SKM-1 treated with dmso at 0.1 percent for 144 hours (cell line): Measurements from ENCODE around the gene ATP1A4.

ENCODE experiments used
- DNase-seq: peaks from one replicate; lab custom pipeline; 2025; ENCODE audit not compliant: unreplicated experiment; lab: John Stamatoyannopoulos, UW

ATP1A4 gene

DNA sequence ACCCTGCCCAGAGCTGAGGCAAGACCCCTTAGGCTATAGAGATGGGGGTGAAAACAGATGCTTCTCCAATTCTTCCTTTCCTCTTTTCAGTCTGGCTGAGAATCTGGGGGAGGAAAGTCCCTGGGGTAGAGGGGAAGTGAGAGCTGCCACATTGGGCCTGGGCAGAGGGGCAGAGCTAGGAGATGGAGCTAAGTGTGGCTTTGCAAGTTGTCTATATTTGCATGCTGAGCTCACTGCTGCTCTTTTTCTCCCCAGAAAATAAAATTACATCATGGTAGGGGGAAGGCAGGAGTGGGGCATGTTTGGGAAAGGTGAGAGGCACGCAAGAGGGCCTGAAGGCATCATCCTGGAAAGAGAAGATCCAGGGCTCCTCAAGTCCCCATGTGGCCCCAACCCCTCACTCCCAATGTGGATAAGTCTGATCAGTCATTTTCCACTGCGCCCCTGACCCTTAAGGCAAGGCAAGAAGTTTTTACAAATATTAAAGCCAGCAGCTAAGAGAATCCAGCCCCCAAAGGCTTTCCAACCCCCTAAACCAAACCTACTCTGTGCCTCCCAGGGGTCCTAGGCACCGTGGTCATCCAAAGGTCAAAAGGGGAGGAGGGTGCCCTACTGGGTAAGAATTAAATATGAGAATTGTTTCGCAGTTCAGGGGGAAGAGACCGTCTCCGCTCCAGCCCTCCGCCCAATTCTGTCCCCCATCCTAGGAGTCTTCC is 53.3 kb downstream of the ATP1A4 start:
- DNase-seq: peak; percentile 80

DNA sequence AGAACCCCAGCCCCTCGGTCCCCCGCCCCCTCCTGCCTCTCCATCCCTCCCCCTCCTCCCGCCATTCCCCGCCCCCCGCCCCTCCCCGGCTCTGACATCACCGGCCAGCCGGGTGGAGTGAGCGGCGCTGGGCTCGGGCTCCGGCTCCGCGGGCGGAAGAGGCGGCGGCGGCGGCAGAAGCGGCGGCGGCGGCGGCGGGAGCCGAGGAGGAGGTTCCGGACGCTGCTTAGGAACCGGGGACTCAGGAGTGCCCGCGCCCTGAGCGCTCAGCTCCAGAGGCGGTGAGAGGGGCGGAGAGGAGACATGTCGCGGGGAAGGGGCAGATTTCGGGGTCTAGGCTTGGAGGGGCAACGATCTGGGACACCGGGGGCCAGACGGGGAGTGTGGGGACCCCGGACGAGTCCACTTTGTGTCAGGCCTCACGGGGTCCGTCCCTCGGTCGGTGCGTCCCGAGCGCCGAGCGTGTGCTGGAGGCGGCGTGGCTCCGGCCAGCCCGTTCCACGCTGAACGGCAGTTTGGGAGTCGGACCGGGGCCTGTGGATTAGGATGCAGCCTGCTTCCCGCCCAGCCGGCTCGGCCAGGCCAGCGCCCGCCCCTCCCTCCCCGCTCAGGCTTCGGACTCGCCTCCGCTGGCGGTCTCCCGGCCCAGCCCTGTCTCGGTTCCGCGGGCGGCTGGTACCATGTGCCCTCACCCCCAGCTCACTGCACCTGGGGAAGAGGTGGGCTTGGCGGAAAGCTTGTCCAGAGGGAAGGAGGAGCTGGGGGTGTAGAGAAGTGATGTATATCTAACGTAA is 54.0 kb downstream of the ATP1A4 start, which contains the start of gene PEA15:
TSS of gene PEA15 (plus strand) at position 143 of the 794 bp plus-strand sequence. CDS start 6,161 bp downstream, outside the sequence.
- DNase-seq: peak; percentile 57

DNA sequence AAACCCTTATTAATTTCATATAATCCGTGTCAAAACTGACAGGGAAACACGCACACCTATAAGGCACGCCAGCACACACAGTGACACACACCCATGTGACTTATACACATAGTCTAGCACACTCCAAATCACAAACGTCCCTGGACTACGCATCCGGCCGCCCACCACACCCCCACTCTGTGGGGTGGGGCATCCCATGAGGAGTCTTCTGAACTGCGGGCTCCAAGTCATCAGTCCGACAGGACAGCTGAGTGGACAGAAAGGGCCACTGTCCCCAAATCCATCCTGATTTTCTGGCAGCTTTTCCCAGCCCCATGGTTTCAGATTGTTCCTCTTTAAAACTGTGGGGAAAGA is 54.6 kb downstream of the ATP1A4 start:
- no peak for DNase-seq

DNA sequence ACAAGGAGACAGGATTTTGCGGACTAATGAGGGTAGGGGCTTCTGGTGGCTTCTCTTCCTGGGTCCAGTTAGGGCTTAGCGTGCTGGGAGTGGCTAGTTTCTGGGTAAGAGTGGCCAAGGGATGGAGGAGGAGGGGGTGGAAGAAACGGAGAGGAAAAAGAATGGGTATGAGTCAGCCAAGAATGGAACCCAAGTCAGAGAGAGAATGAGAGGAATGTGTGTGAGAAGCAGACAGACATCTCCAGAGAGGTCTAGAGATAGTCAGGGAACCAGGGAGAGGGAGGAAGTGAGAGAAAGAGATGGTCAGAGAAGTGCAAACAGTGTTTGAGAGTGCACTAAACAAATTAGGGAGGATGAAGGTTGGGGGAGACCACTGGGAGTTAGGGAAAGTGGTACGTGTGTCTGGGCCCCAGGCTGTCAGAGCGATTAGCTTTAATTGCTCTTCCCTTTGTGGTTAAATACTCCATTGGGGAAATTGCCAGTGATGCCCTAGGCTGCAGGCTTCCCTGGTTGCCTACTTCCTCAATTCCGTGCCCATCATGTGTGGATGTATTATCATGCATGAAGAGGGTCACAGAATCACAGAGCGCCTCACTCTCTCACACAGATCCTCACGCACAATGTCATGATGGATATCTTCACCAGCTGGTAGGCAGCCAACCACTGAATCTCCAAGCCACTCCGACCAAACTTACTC is 55.2 kb downstream of the ATP1A4 start:
- DNase-seq: no peak

DNA sequence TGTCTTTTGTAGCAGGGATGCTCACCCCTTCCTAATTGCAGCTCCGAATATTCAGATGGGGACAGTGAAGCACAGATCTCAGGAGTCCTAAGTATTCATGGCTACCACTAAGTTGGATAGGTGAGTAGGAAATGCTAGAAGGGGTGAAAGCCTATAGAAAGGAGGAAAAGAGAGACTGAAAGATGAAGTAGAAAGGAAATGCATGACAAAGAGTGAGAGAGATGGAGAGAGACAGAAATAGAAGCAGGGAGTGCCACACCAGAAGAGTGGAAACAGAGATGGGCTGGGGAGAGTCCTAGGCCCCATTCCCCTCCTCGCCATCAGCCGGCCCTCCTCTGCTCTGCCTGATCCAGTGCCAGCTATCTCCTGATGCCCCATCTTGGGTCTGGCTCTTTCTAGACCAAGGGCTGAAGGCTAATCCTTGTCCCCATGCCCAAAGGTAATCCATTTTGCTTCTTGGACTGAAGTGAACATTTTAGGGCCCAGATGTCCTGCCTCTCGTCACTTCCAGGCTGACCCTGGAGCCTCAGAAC is 55.8 kb downstream of the ATP1A4 start:
- no peak for DNase-seq

DNA sequence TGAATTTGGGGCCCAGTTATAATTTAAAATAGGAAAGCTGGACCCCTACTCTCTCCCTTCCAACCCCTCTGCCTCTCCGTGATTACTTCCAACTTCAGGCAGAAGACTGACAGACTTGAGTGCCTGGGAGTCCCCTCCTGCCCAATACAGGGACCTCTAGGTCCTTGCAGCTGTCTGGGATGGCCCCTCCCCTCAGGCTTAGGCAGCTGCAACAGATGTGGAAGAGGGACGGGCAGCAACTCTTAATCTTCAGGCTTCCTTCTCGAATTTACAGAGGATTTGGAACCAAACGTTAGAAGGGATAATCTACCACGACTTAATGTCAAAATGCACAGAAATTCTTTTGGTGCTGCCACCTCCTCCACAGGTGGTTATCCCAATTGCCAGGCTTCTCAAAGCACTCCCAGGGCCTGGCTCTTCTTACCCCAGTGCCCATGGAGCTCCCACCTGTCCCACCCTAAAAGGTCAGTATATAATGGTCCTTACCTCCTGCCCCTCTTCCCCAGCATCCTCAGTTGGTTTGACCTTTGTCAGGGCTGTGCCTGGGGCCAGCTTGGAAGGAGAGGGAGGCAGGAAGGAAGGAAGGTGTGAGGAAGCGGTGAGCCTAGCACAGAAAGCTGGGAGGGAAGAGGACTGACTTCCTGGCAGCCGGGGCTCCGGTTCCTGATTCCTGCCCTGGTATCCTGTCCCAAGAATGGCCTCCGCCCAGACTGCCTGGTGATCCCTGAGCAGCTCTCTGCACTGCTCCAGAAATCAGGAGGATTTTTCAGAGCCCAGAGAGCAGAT is 56.6 kb downstream of the ATP1A4 start:
- no peak for DNase-seq

DNA sequence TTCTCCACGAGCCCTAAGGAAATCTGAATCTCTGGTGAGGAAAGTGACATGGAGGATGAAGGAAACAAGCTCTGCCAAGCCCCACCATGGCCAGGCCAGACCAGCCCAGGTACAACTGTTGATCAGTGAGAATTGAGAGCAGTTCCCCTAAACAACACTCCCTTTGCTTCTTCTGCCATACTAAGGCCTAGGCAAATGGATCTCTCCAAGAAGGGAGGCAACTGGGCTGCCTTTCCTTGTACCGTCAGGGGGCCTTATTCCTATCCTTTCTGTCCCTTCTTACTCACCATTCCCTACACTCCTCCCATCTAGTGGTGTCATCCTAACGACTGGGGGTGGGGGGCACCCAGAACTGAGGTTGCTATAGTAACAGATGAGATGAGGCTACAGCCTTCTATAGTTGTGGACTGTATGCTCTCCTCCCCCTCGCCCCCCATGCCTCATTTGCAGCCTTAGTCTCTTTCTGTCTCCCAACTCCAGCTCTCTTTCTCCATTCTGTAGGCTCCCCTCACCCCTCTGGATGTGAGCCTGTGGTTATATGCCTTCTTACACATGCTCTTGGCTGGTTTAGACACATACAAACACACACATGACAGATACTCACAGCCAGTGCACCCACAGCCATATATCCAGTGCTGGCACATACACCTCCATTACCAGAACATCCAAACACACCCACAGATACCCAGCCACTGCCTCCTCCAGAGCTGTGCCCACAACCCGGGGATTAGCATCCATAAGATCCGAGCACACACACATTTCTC is 57.3 kb downstream of the ATP1A4 start:
- no peak for DNase-seq

DNA sequence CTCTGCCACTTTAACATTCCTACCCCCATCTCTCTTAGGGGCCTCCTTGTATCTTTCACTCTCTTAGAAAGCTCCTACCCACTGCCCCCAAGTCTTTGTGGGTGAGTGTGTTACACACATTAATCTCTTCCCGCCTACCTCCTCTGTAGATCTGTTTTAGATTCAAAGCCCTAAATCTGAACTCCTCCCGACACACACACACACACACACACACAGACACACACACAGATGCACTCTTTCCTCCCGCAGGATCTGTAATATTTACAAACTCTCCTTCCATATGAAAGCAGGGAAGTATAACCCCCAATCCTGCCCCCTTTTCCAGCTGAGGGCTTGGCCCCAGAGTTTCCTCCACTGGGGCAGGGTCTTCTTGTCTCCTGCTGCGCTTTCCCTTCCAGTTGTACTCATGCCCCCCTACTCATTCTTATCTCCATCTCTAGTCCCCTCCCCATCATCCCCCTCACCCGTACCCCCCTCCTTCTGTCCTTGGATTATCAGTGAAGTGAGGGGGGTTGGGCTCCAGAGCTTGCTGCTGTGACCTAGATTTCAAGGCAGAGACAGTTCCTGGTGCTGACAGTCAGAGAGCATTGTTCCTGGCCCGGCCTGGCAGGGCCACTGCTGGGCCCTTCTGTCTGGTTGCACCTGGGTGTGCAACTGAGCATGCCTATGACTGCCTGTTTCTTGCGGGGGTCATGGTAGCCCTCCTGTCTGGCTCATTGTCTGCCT is 58.1 kb downstream of the ATP1A4 start:
- DNase-seq: no peak

DNA sequence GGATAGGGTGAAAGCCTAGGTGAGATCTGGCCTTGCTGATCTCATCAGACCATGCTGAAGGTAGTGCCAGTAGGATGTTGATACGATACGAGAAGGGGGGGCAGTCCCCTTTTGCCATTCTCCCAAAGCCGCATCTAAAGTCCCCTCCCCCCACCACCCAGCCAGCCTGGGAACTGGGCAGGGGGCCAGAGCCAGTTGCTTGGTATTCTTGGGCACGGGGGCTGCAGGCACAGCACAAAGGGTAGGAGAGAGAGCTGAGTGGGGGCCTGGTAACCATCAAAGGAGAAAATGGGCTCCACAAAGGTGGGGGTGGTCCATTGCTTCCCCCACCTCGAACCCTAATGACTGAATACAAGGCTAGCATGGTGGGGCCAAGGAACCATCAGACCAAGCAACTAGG is 59.2 kb downstream of the ATP1A4 start:
- no peak for DNase-seq

DNA sequence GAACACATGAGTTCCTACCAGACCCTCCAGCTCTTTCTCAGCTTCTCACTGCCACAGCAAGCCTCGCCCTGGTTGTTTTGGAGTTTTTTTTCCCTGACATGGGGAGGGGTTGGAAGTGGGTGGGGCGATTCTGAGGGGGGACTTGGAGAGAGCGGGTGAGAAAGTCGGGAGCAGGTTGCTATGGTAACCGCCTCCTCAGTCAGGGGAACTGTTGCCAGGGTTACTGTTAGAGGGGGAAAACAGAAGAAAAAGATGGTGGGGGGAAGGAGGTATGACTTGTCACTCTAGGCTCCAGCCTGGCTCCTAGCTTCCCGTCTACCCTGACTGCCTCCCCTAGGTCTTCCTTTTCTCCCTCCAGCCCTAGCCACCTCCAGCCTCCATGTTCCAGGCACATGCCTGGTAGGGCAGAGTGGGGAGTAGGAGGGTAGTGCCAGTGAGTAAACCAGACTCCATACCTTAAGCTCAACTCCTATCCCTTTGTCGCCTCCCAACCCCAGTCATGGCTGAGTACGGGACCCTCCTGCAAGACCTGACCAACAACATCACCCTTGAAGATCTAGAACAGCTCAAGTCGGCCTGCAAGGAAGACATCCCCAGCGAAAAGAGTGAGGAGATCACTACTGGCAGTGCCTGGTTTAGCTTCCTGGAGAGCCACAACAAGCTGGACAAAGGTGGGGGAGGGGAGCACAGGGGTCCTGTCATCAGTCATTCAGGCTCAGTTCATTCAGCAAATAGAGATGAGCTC is 59.8 kb downstream of the ATP1A4 start:
- no peak for DNase-seq

DNA sequence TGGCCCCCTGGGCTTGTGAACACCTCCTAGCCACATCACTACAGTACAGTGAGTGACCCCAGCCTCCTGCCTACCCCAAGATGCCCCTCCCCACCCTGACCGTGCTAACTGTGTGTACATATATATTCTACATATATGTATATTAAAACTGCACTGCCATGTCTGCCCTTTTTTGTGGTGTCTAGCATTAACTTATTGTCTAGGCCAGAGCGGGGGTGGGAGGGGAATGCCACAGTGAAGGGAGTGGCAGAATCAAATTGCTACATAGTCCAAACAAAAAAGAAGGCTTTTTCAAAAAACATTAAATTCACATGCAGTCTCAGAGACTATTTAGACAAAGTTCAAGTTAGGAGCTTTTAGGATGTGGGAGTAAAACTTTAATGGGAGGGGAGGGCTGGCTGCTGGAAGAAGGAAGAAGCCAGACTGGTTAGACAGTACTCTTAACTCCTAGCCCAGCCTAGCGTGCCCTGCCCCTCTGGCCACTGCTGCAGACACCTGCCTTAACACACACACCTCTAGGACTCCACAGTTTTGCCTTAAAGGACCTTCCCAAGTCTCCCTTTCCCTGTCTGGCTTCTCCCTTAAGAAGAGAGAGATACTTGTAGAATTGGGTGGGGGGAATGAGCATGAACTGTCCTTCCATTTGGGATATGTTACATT is 63.2 kb downstream of the ATP1A4 start:
- DNase-seq: no peak

DNA sequence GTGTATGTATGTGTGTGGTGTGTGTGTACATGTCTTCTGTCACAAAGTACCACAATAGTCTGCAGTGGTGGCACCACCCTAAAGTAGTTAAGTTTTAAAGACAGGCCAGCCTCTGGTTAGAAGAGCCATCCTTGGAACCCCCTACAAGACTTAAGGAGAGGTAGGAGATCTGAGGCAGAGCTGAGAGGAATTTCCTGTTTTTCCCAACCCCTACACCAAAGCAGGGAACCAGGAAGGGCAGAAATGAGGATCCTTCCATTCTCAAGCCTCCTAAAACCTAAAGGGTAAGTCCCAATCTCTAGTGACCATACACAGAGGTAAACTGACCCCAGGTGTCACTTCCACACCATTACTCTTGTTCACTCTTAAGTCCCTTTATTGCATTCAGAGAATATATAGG is 64.9 kb downstream of the ATP1A4 start:
- DNase-seq: no peak

DNA sequence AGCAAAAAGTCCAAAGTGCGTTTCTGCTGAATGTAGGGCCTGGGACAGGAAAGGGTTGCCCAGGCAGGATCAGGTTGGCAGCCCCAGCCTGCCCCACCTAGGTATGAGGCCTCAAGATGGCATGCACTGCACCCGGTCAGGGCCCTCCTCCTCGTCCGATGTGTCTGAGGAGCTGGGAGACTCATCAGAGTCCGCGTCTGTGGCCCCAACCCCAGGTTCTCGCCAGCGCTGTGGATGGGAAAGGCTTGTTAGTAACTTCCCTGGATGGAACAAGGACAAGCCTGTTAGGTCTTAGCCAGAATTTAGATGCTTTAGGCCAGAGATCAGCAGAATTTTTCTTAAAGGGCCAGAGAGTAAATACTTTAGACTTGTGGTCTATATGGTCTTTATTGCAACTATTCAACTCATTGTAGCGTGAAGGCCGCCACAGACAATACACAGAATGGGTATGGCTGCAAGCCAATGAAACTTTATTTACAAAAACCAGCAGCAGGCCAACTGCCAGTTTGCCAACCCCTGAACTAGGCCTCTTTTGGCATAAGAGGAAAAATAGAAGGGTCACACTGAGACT is 66.2 kb downstream of the ATP1A4 start:
- DNase-seq: no peak

DNA sequence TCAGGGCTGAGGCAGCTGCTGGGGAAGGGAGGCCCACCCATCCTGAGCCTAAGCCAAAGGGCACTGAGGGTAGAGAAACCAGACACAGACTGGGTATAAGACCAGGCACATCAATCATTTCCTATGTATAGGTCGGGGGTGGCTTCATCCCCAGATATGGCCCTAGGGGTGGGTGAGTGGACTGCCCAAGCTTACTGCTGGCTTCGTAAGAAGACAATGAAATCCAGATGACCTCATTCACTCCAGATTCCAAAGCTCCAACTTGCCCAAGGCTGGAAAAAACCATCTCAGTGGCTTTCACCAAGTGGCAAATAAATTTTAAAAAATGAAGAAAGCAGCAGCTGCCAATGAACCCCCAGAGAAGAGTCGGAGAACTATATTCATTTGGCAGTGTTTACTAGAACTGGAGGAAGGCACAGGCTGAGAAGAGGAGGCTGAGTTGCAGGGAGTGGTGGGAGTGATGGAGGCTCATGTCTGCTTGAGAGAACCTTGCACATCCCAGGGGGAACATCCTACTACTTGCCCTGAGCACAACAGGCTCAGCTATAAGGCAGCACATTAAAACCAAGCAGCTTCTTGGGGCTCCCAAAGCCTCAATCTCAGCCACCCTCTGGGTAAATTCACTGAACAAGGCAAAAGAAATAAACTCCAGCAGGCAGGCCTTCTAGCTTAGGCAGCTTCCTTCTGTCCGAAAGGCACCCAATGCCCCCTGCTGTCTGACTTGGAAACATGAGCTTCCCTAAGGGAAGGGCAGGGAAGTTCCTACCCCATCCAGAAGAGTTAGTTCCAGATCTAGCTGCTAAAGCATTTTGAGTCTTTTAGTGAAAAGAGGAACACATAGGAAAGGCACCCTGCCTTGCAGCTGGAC is 67.9 kb downstream of the ATP1A4 start:
- DNase-seq: no peak

DNA sequence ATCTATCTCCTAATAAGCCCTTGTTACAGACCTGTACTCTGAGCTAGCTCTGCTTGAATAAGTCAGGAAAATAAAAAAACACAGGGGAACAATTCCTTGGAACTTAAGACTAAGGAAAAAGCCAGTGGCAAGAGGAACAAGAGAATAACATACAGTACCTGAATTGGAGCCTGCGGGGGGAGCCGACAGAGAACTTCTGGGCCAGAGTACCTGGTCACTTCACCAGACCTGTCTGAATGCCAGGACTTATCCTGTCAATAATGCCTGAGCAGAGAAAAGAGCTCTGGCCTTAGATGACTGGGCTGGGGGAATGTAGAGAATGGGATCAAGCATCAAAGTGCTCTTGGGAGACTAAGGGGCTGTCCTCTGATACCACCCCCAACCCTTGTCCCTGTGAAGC is 68.9 kb downstream of the ATP1A4 start:
- no peak for DNase-seq

DNA sequence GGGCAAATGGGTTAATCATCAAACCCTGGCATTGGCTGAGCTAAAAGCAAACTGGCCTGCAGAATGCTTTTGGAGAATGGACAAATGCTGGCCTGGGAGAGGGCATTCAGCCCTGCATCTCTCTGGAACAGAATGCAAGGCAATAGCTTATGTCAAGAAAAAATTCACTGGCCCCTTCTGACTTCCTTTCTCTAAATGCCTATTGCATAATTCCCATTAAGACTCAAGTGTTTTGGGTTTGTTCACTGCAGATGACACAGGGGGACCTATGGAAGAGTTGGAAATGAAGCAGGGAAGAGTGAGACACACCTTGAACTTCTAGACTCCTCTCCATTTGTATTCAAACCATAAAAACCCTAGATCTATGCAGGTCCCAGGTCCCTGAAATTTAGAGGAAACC is 69.7 kb downstream of the ATP1A4 start:
- no peak for DNase-seq

DNA sequence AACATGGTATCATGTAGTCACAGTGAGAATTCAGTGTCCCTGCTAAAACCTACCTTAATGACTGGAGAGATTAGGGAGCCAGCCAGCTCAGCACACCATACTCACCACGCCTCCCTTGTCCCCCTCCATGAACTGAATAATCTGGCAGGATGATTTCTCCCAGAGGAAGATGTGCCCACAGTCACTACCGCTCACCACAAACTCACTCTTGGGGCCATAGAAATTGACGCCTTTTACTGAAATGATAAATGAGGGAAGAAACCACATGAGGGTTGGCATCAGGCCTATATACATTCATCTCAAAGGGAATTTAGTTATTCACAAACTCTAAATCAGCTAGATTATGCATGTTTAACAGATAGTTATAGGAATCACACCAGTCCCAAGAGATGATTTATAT is 71.1 kb downstream of the ATP1A4 start:
- no peak for DNase-seq
